Measurements from ENCODE around the gene VASN.

The VASN gene

DNA sequence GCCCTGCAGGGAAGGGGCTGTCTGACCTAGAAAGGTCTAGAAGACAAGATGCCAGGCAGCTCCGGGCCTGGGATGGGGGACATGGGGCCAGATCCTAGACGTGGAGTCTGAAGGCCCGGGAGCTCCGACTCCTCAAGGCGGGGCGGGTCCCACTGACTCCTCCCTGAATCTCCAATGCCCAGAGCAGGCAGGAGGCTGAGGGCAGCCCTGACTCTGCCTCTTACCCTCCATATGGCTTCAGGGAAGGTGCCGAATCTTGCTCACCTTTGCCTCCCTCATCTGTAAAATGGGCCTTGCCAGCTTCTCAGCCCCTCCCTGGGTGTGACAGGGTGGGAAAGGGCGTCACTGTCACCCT is 14.8 kb downstream of the VASN start:
- Histone ChIP-seq H3K27ac (ENCODE audit: low read depth, low read length) (no peak overlapping the region), H3K9me2 (replicated peaks; ENCODE audit: control insufficient read depth, low read length) (no peaks in the 10 kb centered on the region), H4K20me1 (ENCODE audit: control insufficient read depth, insufficient read depth, low read depth, low read length) (no peaks in the 10 kb centered on the region), H3K9me3 (ENCODE audit: control insufficient read depth, insufficient read depth, low read length) (no peaks in the 10 kb centered on the region), H3F3A (ENCODE audit: control insufficient read depth, insufficient read depth) (no peaks in the 10 kb centered on the region), H3K36me3 (ENCODE audit: control insufficient read depth, low read length) (peaks cover 24% of the 10 kb centered on the region), H3K4me3 (ENCODE audit: low read length) (no peak overlapping the region), H3K4me1 (ENCODE audit: control insufficient read depth, low read length) (no peaks in the 10 kb centered on the region), H3K4me2 (ENCODE audit: low read length) (no peak overlapping the region), H3K79me2 (ENCODE audit: control insufficient read depth, low read length) (no peaks in the 10 kb centered on the region), H3K27me3 (ENCODE audit: control insufficient read depth, low read length) (no peaks in the 10 kb centered on the region)
- TF ChIP-seq, protein P1, sequence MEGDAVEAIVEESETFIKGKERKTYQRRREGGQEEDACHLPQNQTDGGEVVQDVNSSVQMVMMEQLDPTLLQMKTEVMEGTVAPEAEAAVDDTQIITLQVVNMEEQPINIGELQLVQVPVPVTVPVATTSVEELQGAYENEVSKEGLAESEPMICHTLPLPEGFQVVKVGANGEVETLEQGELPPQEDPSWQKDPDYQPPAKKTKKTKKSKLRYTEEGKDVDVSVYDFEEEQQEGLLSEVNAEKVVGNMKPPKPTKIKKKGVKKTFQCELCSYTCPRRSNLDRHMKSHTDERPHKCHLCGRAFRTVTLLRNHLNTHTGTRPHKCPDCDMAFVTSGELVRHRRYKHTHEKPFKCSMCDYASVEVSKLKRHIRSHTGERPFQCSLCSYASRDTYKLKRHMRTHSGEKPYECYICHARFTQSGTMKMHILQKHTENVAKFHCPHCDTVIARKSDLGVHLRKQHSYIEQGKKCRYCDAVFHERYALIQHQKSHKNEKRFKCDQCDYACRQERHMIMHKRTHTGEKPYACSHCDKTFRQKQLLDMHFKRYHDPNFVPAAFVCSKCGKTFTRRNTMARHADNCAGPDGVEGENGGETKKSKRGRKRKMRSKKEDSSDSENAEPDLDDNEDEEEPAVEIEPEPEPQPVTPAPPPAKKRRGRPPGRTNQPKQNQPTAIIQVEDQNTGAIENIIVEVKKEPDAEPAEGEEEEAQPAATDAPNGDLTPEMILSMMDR (IDR thresholded peaks at IDR 0.05; ENCODE audit: low read depth, low read length, poor library complexity, severe bottlenecking) = no peak
- TF ChIP-seq EZH2phosphoT487 (IDR thresholded peaks at IDR 0.05; ENCODE audit: borderline replicate concordance, low read length) = no peak

GRCh38 chr16:4386951-4387565 is 15.4 kb downstream of the VASN start:
- Histone ChIP-seq H3K9me2 (replicated peaks; ENCODE audit: control insufficient read depth, low read length) (no peaks in the 10 kb centered on the region), H4K20me1 (ENCODE audit: control insufficient read depth, insufficient read depth, low read depth, low read length) (no peaks in the 10 kb centered on the region), H3K4me3 (ENCODE audit: low read length) (no peak overlapping the region), H3F3A (ENCODE audit: control insufficient read depth, insufficient read depth) (no peaks in the 10 kb centered on the region), H3K4me1 (ENCODE audit: control insufficient read depth, low read length) (peaks cover 5% of the 10 kb centered on the region), H3K27me3 (ENCODE audit: control insufficient read depth, low read length) (no peaks in the 10 kb centered on the region), H3K79me2 (ENCODE audit: control insufficient read depth, low read length) (no peaks in the 10 kb centered on the region), H3K36me3 (ENCODE audit: control insufficient read depth, low read length) (peaks cover 24% of the 10 kb centered on the region), H3K4me2 (ENCODE audit: low read length) (no peak overlapping the region), H3K27ac (ENCODE audit: low read depth, low read length) (no peak overlapping the region), H3K9me3 (ENCODE audit: control insufficient read depth, insufficient read depth, low read length) (no peaks in the 10 kb centered on the region)
- TF ChIP-seq, protein P1 (IDR thresholded peaks at IDR 0.05; ENCODE audit: low read depth, low read length, poor library complexity, severe bottlenecking) = no peak
- TF ChIP-seq EZH2phosphoT487 (IDR thresholded peaks at IDR 0.05; ENCODE audit: borderline replicate concordance, low read length) = no peak

DNA sequence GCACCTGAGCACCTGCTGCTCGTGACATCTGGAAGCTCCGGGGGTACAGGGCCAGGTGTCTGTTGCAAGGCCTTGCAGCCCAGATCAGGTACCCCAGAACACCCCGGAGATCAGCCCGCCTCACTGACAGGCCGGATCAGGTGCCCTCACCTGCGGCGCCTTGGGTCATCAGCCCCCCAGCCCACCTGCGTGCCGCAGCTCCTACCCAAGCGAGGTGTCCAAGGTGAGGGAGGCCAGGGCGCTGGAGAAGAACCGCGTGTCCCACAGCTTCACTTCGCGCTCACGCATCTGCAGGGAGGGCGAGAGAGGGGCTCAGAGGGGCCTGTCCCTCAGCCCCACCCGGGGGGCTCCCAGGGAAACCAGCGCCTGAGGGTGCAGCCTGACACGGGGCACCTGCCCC is 16.1 kb downstream of the VASN start:
- no peak overlapping the region for H3K4me2 ChIP-seq (ENCODE audit: low read length)
- no peaks in the 10 kb centered on the region for H3F3A ChIP-seq (ENCODE audit: control insufficient read depth, insufficient read depth)
- H3K27ac ChIP-seq (ENCODE audit: low read depth, low read length) = no peak overlapping the region
- H3K9me3 ChIP-seq (ENCODE audit: control insufficient read depth, insufficient read depth, low read length) = no peaks in the 10 kb centered on the region
- TF ChIP-seq, protein P1 (IDR thresholded peaks at IDR 0.05; ENCODE audit: low read depth, low read length, poor library complexity, severe bottlenecking) = no peak
- no peak for TF ChIP-seq EZH2phosphoT487 (IDR thresholded peaks at IDR 0.05; ENCODE audit: borderline replicate concordance, low read length)
- H4K20me1 ChIP-seq (ENCODE audit: control insufficient read depth, insufficient read depth, low read depth, low read length) = no peaks in the 10 kb centered on the region
- H3K4me1 ChIP-seq (ENCODE audit: control insufficient read depth, low read length) = peaks cover 8% of the 10 kb centered on the region
- peaks cover 24% of the 10 kb centered on the region for H3K36me3 ChIP-seq (ENCODE audit: control insufficient read depth, low read length)
- no peaks in the 10 kb centered on the region for H3K79me2 ChIP-seq (ENCODE audit: control insufficient read depth, low read length)
- no peak overlapping the region for H3K4me3 ChIP-seq (ENCODE audit: low read length)
- no peaks in the 10 kb centered on the region for H3K27me3 ChIP-seq (ENCODE audit: control insufficient read depth, low read length)
- no peaks in the 10 kb centered on the region for H3K9me2 ChIP-seq (replicated peaks; ENCODE audit: control insufficient read depth, low read length)

Measured in DOHH2 (cell line).